ENCODE results near the gene CABCOCO1. TPM values are rescaled to one million over a fixed set of nuclear protein-coding genes. Genes with fewer than 3 reads are reported as not detected.

Gene CABCOCO1
- total and polyA plus RNA-seq, 9 of the 15 experiments (the other 6 are each of a cell fraction or from before 2014, with no cell fraction given): 0.04 TPM; not detected in 8

- TF ChIP-seq FOXP4 (CRISPR knock-in tag; IDR thresholded peaks at IDR 0.05; ENCODE audit: borderline replicate concordance): no peak
- no peak for TF ChIP-seq MAX (CRISPR knock-in tag; IDR thresholded peaks at IDR 0.05)
- TF ChIP-seq REST (IDR thresholded peaks at IDR 0.05; ENCODE audit: borderline replicate concordance): peak; percentile 86; the same call in 1 of the 2 replicates
- TF ChIP-seq REST (CRISPR knock-in tag; IDR thresholded peaks at IDR 0.05; ENCODE audit: low read depth): no peak
- TF ChIP-seq ZNF23 (CRISPR knock-in tag; IDR thresholded peaks at IDR 0.05): no peak
- peak; percentile 39; the same call in 1 of the 2 replicates for TF ChIP-seq L3MBTL2 (IDR thresholded peaks at IDR 0.05)
- TF ChIP-seq SRSF3 (IDR thresholded peaks at IDR 0.05; ENCODE audit: insufficient read depth, low read length): no peak
- TF ChIP-seq CHD4 (IDR thresholded peaks at IDR 0.05; ENCODE audit: insufficient read depth, insufficient replicate concordance, low read depth, low read length, poor library complexity, severe bottlenecking): no peak
- TF ChIP-seq TAF7 (tag; IDR thresholded peaks at IDR 0.05): no peak
- TF ChIP-seq RNF219 (CRISPR knock-in tag; IDR thresholded peaks at IDR 0.05): no peak
- TF ChIP-seq KAT7 (CRISPR knock-in tag; IDR thresholded peaks at IDR 0.05; ENCODE audit: borderline replicate concordance): no peak
- no peak for TF ChIP-seq TFAM (CRISPR knock-in tag; conservative IDR thresholded peaks at IDR 0.05)
- TF ChIP-seq MAFK (IDR thresholded peaks at IDR 0.05; ENCODE audit: low read length): no peak
- TF ChIP-seq DPF2 (IDR thresholded peaks at IDR 0.05): peak; percentile 49
These were observed 88.3 kb downstream of the CABCOCO1 start (continued) for GRCh38 chr10:61750943-61751471.

Measured in K562 (cell line).